KOPT-K1 (cell line): ENCODE data around the gene GSK3B.

Experiments
- H3K27ac ChIP-seq: fragments of 200-600 bp; sonication (generic); 2 replicates; pipeline ENCODE4 v1.5.1; 2016; ENCODE audit warnings: antibody characterized with exemption, mild to moderate bottlenecking, low read depth, low read length; ENCODE audit not compliant: poor library complexity, severe bottlenecking
- H3K36me3 ChIP-seq: fragments of 200-600 bp; sonication (generic); 2 replicates; pipeline ENCODE4 v1.5.1; 2017; ENCODE audit warnings: antibody characterized with exemption, mild to moderate bottlenecking, low read length, moderate library complexity; ENCODE audit not compliant: insufficient read depth
- H3K9me3 ChIP-seq: fragments of 200-600 bp; sonication (generic); 2 replicates; pipeline ENCODE4 v1.5.1; 2017; ENCODE audit warnings: antibody characterized with exemption, low read length, mild to moderate bottlenecking; ENCODE audit not compliant: insufficient read depth, poor library complexity, severe bottlenecking

GSK3B gene

DNA sequence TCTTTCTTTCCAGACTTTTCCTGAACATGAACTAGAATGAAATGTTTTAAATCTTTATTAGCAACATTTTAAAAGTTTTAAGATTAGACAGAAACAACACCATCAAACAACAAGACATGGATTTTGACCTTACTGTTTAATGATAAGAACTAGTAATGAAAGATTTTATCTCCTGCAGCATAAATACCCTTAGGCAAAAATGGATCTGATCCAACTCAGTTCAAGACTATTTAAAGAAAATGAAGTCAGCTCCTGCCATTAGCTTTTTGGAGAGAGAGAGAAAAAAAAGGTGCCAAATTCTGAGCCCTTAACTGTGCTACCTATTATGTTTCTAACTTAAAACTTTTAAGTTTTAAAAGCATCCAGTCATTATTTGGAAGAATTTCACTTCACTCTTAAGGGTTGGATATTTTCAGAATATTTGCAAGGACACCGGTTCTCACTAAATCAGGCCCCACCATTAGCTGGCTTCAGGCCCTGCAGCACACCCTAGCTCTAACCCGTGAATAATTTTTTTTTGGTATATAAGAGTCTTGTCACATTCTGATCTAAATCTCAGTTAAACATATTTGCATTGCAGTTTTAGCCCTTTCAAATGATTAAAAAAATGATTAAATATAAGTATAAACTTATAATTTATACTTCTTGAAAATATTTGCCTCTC is 252.3 kb downstream of the GSK3B start:
- Histone ChIP-seq H3K36me3 (peaks cover 50% of the 10 kb centered on the region), H3K27ac (no peak overlapping the region), H3K9me3 (peaks cover 7% of the 10 kb centered on the region)

DNA sequence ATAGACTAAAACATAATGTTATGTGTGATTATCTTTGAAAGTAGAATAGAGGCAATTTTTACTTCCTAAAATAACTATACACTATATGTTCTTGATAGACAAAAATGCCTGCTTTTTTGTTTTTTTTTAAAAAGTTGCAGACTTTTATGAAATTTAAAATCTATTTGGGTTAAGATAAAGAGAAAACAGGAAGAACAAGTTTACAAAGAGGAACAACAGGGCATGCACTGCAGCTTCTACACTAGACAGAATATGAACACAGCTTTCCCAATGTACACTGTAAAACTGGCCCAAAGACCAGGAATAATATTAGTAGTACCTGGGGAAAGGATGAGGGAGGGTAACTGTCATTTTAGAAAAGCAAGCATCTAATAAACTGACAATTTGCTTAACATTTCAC is 258.7 kb downstream of the GSK3B start:
- no peaks in the 10 kb centered on the region for H3K9me3 ChIP-seq
- H3K36me3 ChIP-seq, result peaks cover 40% of the 10 kb centered on the region
- no peak overlapping the region for H3K27ac ChIP-seq

DNA sequence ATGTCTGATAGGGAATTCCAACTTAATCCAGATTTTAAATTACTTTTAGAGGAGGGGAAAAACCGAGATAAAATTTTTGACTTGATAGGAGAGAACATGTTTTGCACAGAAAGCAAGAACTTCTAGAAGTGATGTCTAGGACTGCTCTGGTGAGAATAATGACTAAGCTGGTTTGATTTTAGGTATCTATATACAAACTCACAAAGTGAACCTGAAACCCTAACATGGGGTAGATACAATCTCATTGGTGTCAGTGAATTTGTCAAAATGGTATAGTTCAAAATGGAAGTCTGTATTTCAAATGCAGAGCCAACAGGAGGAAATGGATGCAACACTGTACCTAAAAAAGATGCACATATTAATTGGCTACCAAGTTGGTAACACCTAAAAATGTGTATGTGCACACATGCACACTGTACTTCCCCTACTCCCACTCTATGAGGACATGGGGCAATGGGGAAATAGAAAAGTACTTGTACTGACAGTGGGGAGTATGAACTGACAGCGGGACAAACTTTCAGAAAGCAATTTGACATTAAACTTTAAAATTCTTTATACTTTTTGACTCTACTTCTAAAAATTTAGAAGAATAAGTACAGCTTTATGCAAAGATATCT is 259.4 kb downstream of the GSK3B start:
- Histone ChIP-seq H3K27ac (no peak overlapping the region), H3K9me3 (no peaks in the 10 kb centered on the region), H3K36me3 (peaks cover 33% of the 10 kb centered on the region)

- H3K36me3 ChIP-seq, result peaks cover 18% of the 10 kb centered on the region
- H3K27ac ChIP-seq, result no peak overlapping the region
- H3K9me3 ChIP-seq, result no peaks in the 10 kb centered on the region
These were observed 262.3 kb downstream of the GSK3B start for GRCh38 chr3:119831941-119832371.

GRCh38 chr3:119831022-119831421 is 263.2 kb downstream of the GSK3B start:
- Histone ChIP-seq H3K36me3 (peaks cover 27% of the 10 kb centered on the region), H3K27ac (no peak overlapping the region), H3K9me3 (no peaks in the 10 kb centered on the region)

DNA sequence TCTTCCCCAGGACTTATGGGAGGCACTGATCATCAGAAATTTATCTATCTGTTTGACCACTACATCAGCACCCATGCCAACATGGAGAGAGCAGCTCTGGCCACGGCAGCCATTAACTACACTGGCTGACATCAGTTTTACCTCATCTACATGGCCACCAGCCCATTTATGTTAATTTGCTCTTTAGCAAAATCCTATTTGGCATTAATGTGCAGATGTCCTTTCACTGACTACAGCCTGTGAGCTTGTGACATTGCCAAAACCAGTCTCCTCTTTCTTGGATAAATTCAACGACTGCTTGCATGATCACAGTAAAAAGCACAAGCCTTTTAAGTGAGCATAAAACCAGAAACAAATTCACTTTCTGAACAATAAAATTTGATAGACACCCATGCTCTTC is 264.8 kb downstream of the GSK3B start:
- Histone ChIP-seq H3K27ac (no peak overlapping the region), H3K36me3 (peaks cover 34% of the 10 kb centered on the region), H3K9me3 (no peaks in the 10 kb centered on the region)

- no peak overlapping the region for H3K27ac ChIP-seq
- peaks cover 32% of the 10 kb centered on the region for H3K36me3 ChIP-seq
These were observed 267.3 kb downstream of the GSK3B start for GRCh38 chr3:119826711-119827608.

DNA sequence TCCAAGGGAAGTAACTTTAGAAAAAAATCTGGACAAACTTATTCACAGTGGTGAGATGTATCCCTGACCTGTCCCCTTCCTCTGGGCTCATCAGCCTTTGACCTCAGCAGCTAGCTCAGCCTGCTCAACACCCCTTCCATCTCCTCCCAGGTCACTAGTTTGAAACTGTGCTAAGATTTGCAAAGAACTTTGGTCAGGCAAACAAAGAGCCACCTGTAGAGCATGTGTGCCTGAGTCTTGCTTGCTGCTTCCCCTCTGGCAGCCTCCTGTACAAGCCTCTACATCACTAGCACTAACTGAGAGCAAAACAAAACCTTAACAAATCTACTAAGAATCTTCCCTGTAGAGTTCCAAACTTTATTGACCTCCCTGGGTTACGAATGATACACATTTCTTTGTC is 268.4 kb downstream of the GSK3B start:
- Histone ChIP-seq H3K9me3 (no peaks in the 10 kb centered on the region), H3K27ac (no peak overlapping the region), H3K36me3 (peaks cover 32% of the 10 kb centered on the region)

More at GRCh38 chr3:119826711-119827608, 267.3 kb downstream of the GSK3B start:
- H3K9me3 ChIP-seq, result no peaks in the 10 kb centered on the region

GRCh38 chr3:119819806-119820205 is 274.4 kb downstream of the GSK3B start:
- Histone ChIP-seq H3K36me3 (peaks cover 7% of the 10 kb centered on the region; the same call in 1 of the 2 replicates), H3K27ac (no peak overlapping the region), H3K9me3 (no peaks in the 10 kb centered on the region)

DNA sequence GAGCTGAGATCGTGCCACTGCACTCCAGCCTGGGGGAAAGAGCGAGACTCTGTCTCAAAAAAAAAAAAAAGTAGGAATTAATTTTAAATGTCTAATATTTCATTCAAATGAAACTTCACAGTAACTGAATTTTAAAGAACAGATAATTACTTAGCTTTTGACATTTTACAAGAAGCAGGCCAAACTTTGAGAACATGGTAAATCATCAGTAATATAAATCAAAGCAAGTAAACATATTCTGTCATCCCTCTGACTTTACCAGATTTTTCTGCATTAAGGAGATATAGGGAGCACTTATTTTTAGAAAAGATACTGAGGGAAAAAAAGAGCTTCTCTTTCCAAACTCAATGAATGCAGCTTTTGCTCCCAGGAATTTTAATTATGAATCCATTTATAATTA is 275.3 kb downstream of the GSK3B start:
- Histone ChIP-seq H3K9me3 (no peaks in the 10 kb centered on the region), H3K36me3 (no peaks in the 10 kb centered on the region), H3K27ac (no peak overlapping the region)

DNA sequence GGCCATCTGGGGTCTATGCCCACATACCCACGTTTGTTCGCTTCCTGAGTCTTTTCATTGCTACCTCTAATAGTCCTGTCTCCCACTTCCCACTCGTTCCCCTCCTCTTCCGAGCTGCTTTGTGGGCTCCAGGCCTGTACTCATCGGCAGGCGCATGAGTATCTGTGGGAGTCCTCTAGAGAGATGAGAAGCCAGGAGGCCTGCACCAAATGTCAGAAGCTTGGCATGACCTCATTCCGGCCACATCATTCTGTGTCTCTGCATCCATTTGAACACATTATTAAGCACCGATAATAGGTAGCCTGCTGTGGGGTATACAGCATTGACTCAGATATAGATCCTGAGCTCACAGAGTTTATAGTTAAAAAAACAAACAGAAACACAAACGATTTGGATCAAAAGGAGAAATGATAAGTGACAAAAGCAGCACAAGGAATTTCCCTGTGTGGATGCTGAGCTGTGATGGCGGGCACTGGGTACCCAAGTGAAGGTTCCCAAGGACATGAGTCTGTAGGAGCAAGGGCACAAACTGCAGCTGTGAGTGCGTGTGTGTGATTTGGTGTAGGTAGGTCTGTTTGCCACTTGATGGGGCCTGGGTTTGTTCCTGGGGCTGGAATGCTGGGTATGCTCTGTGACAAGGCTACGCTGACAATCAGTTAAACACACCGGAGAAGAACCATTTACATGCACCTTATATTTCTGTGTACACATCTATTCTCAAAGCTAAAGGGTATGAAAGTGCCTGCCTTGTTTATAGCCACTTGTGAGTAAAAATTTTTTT is 276.5 kb downstream of the GSK3B start:
- H3K36me3 ChIP-seq, result no peaks in the 10 kb centered on the region
- no peak overlapping the region for H3K27ac ChIP-seq

DNA sequence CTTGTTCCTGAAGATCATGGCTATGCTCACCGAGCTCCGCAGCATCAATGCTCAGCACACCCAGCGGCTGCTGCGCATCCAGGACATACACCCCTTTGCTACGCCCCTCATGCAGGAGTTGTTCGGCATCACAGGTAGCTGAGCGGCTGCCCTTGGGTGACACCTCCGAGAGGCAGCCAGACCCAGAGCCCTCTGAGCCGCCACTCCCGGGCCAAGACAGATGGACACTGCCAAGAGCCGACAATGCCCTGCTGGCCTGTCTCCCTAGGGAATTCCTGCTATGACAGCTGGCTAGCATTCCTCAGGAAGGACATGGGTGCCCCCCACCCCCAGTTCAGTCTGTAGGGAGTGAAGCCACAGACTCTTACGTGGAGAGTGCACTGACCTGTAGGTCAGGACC is 277.2 kb downstream of the GSK3B start:
- H3K9me3 ChIP-seq, result no peaks in the 10 kb centered on the region
- no peaks in the 10 kb centered on the region for H3K36me3 ChIP-seq
- no peak overlapping the region for H3K27ac ChIP-seq

More for the DNA sequence above, 276.5 kb downstream of the GSK3B start:
- H3K9me3 ChIP-seq, result no peaks in the 10 kb centered on the region

GRCh38 chr3:119815716-119816115 is 278.5 kb downstream of the GSK3B start:
- Histone ChIP-seq H3K27ac (no peak overlapping the region), H3K36me3 (no peaks in the 10 kb centered on the region), H3K9me3 (no peaks in the 10 kb centered on the region)

- no peaks in the 10 kb centered on the region for H3K36me3 ChIP-seq
- H3K27ac ChIP-seq, result no peak overlapping the region
- H3K9me3 ChIP-seq, result no peaks in the 10 kb centered on the region
These were observed 281.7 kb downstream of the GSK3B start for GRCh38 chr3:119812491-119813058.
